Measurements from ENCODE around the gene RD3L.
A peak's percentile ranks its signal among the peaks of the same experiment; 100 is the strongest.
"Not testable (repeated sequence)": the region's sequence is repeated elsewhere in the genome, so short reads cannot be mapped to it uniquely, and the experiment has no call there.

RD3L gene

DNA sequence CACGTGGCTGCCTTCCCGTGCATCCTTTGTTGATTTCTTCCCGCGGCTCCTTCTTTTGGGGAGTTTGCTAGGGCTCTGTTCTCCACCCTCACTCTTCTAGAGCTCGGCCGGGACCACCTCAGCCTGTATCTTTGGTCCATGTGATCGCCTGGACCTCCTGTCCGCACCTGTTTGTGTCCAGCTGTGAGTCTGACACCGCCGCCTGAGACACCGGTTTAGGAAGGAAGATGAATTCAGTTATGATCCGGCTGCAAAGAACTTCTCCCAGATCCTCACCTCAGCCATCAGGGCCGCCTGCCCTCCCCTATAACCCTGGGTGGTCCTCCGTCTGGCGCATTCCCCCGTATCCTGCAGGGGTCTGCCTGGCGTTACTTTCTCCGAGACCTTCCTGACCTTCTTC, 14.8 kb downstream of the RD3L start:
- no peak for DNase-seq

DNA sequence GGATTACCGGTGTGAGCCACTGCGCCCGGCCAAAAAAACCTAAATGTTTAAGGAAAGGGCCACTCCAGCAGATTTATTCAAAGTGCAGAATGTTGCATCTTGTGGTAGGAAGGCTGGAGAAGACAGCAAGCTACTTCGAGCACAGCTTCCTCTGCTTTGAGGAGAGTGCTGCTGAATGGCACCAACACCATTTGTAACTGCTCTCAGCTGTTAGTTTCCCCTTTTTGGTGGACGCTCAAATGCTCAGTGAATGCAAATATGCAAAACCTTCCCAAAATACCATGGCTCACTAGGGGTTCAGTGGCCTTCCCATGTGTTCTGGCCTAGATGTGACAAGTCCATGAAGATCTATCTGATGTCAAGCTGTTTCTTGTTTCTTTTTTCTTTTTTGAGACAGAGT, 17.0 kb downstream of the RD3L start:
- DNase-seq, result no peak

- no peak for DNase-seq
Observed at GRCh38 chr14:103923863-103924262, 18.5 kb downstream of the RD3L start.

DNA sequence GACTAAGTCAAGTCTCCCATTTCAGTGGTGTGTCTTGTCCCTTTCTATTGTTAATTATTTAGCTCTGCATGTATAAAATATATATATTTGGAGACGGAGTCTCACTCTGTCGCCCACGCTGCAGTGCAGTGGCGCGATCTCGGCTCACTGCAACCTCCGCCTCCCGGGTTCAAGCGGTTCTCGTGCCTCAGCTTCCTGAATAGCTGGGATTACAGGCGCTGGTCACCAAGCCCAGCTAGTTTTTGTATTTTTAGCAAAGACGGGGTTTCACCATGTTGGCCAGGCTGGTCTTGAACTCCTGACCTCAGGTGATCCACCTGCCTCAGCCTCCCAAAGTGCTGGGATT, 20.5 kb downstream of the RD3L start:
- not testable (repeated sequence) for DNase-seq

GRCh38 chr14:103920981-103921854, 21.1 kb downstream of the RD3L start:
- DNase-seq, result peak; percentile 96

DNA sequence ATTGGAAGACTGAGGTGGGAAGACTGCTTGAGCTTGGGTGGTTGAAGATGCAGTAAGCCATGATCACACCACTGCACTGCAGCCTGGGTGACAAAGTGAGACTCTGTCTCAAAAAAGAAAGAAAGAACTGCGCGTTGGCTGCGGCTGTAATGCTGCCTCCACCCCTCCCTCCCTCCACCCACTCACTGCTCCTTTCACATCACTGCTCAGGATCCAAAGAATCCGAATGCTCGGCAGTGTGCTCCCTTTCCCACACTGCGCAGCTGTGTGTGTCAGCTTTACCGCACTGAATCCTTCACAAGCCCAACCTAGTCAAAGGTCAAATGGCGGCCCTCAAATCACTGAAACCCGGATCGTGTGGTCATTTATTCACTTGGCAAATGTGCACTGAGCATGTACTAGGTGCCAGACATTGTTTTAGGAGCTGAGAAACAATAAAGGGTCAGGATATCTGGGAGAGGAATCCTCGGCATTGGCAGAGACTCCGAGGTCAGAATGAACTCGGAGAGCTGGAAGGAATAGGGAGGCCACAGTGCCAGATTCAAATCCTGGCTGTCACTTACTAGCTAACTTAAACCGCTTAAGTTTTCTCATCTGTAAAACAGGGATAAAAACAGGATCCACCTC, 25.6 kb downstream of the RD3L start:
- DNase-seq, result no peak

GRCh38 chr14:103915616-103916015, 26.7 kb downstream of the RD3L start:
- DNase-seq, result no peak

GRCh38 chr14:103910984-103911383, 31.3 kb downstream of the RD3L start:
- DNase-seq, result no peak

DNA sequence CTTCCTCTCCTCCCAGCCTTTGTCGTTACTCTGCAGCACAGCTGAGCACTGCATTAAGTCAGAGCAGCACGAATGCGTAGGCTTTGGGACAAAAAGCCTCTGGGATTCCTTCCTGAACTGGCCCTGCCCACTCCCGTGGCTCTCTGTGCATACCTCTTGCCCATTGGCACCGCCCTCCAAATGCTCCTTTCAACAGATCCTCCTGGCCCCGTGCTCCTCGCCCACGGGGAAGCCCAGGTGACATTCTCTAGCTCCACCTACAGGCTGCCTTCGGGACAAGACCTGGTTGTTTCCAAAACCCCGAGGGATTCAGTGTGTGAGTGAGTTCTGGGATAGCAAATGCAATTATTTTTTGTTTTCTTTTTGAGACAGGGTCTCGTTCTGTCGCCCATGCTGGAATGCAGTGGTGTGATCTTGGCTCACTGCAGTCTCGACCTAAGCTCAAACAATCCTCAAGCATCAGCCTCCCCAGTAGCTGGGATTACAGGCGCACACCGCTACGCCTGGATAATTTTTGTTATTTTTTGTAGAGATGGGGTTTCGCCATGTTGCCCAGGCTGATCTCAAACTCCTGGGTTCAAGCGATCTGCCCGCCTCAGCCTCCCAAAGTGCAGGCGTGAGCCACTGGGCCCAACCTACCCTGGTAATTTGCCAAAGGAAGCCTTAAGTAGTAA, 31.9 kb downstream of the RD3L start:
- DNase-seq, result peak; percentile 77

DNA sequence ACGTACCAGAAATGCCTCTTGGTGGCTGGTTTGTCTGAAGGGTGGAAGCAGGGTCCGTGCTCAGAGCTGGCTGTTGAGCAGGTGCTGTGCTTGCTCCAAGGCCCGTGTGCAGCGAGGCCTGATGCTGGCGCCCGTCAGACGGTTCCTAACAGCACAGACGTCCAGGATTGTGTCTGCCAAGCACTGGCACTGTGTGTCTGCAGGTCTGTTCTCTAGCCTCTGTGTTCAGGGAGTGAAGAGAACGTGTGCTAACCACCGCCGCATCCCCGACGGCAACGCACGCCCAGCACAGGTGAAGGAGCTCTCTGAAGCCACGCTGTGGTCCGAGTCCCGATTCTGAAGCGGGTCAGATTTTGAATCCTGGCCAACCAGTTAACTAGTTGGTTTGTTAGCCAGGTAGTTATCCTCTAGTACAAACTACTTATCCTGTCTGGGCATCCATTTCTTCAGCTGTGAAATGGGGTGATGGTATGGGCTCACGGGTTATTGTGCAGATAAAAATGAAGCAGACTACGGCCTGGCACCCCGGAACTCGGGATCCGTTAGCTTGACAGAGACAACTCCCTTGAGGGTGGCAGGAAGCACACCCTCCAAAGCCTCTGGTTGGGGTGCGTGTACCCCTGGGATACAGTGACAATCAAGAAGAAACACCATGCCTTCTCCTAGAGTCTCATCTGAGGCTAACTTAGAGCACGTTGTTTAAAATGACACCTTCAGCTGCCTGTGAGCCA, 32.6 kb downstream of the RD3L start:
- no peak for DNase-seq

GRCh38 chr14:103908580-103908979, 33.7 kb downstream of the RD3L start:
- DNase-seq, result no peak

DNA sequence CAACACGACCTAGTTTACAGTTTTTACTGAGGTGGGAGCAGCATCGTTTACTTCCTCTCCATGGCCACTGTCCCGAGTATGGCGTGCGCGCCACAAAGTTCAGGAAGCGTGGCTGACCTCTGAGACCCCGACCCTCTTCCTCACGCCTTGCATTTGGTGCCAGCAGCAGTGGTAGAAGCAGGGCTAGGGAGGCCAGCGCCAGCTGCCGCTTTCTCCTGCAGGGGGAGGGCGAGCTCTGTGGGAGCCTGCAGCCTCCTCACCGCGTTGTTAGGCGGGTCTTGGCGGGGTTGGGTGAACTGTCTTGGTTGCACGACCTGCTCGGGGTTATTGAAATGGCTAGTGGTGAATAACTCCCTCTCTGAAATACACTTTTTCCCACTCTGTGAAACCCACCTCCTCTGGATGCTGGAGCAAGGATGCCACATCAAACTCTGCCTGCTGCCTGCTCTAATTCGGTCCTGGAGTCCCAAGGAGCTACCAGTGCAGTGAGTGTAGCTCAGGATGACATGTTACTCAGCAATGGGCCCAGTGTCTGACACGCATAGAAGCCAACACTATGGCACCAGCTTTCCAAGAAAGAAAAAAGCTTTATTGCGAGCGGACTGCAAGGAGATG, 36.4 kb downstream of the RD3L start:
- no peak for DNase-seq

GRCh38 chr14:103904493-103905107, 37.7 kb downstream of the RD3L start:
- no peak for DNase-seq

GRCh38 chr14:103899833-103900232, 42.5 kb downstream of the RD3L start:
- DNase-seq, result no peak

DNA sequence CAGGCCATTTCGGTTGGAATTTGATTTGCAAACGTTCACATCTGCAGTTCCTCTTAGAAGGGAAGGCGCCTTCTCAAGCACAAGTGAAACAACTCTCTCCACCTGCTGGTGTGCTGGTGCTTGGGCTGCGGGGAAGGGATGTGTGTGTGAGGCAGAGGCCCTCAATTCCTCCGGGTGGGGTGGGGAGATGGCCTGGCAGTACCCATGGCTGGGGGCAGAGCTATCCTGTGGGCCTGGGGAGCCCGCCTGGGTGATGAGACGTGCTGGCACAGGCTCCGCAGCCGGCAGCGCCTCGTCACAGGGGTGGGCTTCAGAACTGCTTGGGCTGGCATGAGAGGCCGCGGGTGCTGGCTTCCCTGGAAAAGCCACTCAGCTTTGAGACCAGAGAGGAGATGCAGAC, 43.0 kb downstream of the RD3L start:
- no peak for DNase-seq

DNA sequence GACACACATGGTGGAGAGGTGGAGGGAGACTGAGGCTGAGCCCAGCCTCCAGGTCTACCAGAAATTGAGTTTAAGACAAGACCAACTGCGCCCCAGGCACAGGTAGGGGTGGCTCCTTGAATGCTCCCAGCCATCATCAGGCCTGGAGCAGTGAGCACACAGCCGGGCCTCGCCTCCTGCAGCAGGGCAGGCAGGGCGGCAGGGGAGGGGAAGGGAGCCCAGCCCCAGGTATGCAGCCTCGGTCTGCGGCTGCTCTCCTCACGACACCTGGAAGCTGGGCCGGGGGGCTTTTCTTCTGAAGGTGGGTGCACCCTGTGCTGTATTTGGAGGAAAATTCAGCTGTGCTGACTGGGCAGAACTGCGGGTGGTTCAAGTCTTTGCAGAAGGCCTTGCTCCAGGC, 43.6 kb downstream of the RD3L start:
- DNase-seq, result no peak

GRCh38 chr14:103898204-103898603, 44.1 kb downstream of the RD3L start:
- DNase-seq, result no peak

DNA sequence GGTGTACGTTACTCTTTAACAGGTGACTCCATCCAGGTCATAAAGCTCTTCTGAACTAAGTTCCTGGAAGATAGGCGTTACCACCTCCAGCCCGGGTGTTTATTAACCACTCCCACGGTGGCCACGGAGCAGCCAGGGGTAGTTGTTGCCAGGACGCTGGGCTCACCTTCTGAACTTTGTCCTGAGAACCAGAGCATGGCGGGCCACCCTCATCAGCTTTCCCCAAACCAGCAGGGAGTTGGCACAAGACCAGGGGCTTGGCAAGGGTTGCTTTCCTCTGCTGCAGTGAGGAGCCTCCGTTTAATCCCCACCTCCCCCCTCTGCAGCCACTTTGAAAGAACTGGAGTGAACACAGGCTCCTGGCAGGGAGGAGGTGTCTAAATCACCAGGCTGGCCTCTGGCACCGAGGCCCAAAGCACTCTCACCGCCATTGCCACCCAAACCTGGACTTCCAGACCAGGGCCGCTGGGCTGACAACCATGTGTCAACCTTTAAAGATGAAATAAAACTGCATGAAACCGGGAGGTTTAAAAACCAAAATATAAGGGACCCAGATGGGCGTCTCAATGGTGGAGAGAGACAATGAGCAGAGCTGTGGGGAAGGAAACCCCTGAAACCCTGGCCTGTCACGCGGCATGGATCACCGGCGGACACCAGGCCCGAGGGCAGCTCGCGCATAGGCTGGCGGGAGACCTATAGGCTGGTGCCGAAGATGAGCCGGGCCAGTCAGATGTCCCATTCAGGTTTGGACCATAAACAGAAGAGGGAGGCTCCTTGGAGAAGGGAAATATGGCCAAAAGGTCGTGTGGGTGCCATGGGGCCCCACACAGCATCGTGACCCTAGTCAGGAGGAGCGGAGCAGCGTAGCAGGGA, 45.0 kb downstream of the RD3L start:
- no peak for DNase-seq

GRCh38 chr14:103896578-103896977, 45.8 kb downstream of the RD3L start:
- no peak for DNase-seq

GRCh38 chr14:103894723-103895059, 47.6 kb downstream of the RD3L start:
- DNase-seq, result no peak

DNA sequence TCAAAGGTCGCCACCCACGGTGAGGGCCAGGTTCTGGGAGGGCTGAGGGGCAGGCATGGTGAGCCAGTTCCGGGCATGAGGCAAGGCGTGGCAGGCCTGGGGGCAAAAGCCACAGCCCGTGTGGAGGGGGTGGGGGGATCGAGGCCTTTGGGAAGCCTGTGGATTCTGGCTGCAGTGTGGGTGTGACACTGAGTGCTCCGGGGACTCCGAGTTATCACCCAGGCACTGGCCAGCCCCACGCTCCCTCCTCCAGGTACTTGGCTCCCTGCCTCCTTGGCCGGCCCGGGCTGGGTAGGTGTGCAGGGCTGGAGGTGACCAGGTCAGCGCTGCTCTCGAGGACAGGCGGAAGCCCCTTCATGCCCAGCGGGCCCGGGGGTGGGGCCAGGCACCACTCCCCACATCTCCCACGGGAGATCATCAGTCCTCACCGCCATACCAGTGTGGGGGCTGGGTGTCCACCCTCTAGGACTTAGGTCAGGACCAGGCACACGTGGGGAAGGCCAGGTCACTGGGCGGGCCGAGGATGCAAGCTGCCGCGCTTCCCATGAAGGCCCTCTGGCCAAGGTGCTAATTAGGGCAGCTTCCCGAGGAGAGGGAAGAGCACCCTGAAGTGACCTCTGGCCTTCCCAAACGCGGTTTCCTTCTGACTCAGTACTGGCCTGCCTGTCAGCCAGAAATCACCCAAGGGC, 48.2 kb downstream of the RD3L start:
- DNase-seq, result no peak

All from right forelimb (tissue), 1 donor.